ENCODE measurements around the gene FAM193B. TPM values are rescaled to one million over a fixed set of nuclear protein-coding genes. Genes with fewer than 3 reads are reported as not detected.
A peak's percentile ranks its signal among the peaks of the same experiment; 100 is the strongest.

FAM193B gene
- total and polyA plus RNA-seq, 9 of the 15 experiments (the other 6 are each of a cell fraction or from before 2014, with no cell fraction given): 4.4 to 76.4 (median 37.3) TPM

DNA sequence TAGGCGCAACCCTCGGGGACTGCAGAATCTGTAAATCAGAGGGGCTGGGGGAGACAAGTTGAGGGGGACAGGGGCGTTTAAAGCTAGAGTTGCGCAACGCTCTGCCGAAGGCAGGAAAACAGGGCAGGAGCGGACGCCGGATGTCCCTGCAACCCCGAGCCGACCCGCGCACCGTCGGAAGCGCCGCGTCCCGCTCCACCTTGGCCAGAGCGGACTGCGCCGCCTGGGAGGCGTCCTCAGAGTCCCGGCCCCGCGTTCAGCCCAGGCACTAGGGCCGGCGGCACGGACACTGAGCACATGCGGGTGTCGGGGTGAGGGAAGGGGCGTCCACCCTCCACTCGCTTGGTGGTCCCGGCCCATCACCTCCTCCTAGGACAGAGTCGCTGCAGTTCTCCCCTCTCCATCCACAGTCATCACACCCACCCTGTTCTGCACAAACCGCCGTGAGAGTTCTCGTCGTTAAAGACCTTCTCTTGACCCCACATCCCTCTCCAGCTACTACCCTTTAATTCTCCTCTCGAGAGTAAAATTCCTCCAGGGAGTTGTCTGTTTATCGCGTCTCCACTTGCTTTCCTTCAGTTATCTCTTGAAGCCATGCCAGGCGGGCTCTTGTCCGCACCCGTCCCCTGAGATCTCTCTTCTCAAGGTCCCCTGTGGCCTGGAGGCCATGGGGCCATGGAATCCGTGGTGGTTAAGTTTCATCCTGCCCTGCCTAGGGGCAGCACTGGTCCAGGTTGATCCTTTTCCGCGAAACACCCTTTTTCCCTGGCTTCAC is 56.2 kb downstream of the FAM193B start (continued):
- TF ChIP-seq JUN (IDR thresholded peaks at IDR 0.05; ENCODE audit: borderline replicate concordance, low read depth, low read length): no peak
- peak; percentile 62; the same call in 1 of the 2 replicates for TF ChIP-seq JUN (CRISPR knock-in tag; IDR thresholded peaks at IDR 0.05; ENCODE audit: borderline replicate concordance)
- TF ChIP-seq ZC3H8 (IDR thresholded peaks at IDR 0.05): no peak
- TF ChIP-seq MAX (CRISPR knock-in tag; IDR thresholded peaks at IDR 0.05): peak; percentile 65
- no peak for TF ChIP-seq CTCFL (IDR thresholded peaks at IDR 0.05; ENCODE audit: borderline replicate concordance, insufficient read depth, low read depth, low read length, poor library complexity, severe bottlenecking)
- TF ChIP-seq BDP1 (IDR thresholded peaks at IDR 0.05; ENCODE audit: insufficient read depth, insufficient read length): no peak
- TF ChIP-seq ARID1B (IDR thresholded peaks at IDR 0.05): peak; percentile 62
- TF ChIP-seq CEBPB (tag; IDR thresholded peaks at IDR 0.05): peak; percentile 99
- TF ChIP-seq RBBP5 (IDR thresholded peaks at IDR 0.05; ENCODE audit: borderline replicate concordance, insufficient read depth, low read length, poor library complexity, severe bottlenecking): peak; percentile 68
- peak in 1 of 2 experiments; percentile 22 for TF ChIP-seq E2F6 (IDR thresholded peaks at IDR 0.05; ENCODE audit: borderline replicate concordance in 1 of 2, extremely low read depth in 1 of 2, insufficient read depth in 1 of 2, insufficient read length in 1 of 2, low read depth in 1 of 2, low read length in 1 of 2, poor library complexity in 1 of 2, severe bottlenecking in 1 of 2)
- peak; percentile 73 for TF ChIP-seq DACH1 (IDR thresholded peaks at IDR 0.05; ENCODE audit: partially characterized antibody)
- TF ChIP-seq, protein P1, sequence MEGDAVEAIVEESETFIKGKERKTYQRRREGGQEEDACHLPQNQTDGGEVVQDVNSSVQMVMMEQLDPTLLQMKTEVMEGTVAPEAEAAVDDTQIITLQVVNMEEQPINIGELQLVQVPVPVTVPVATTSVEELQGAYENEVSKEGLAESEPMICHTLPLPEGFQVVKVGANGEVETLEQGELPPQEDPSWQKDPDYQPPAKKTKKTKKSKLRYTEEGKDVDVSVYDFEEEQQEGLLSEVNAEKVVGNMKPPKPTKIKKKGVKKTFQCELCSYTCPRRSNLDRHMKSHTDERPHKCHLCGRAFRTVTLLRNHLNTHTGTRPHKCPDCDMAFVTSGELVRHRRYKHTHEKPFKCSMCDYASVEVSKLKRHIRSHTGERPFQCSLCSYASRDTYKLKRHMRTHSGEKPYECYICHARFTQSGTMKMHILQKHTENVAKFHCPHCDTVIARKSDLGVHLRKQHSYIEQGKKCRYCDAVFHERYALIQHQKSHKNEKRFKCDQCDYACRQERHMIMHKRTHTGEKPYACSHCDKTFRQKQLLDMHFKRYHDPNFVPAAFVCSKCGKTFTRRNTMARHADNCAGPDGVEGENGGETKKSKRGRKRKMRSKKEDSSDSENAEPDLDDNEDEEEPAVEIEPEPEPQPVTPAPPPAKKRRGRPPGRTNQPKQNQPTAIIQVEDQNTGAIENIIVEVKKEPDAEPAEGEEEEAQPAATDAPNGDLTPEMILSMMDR (IDR thresholded peaks at IDR 0.05 in 2 of 3, conservative IDR thresholded peaks at IDR 0.05 in 1 of 3; ENCODE audit: insufficient read depth in 2 of 3, low read depth in 1 of 3, low read length in 3 of 3): 0 out of 6 replicates have a peak, but pooled peaks of 1 of the 3 experiments have one; percentile 4
- TF ChIP-seq POLR2B (IDR thresholded peaks at IDR 0.05; ENCODE audit: low read depth, partially characterized antibody): no peak
- TF ChIP-seq SFPQ (IDR thresholded peaks at IDR 0.05; ENCODE audit: low read depth, low read length): no peak
- TF ChIP-seq SMARCE1 (IDR thresholded peaks at IDR 0.05): peak; percentile 27; the same call in 1 of the 2 replicates
- TF ChIP-seq NCOR1 (IDR thresholded peaks at IDR 0.05): peak; percentile 66
- peak; percentile 87; the same call in 1 of the 2 replicates for TF ChIP-seq KAT7 (CRISPR knock-in tag; IDR thresholded peaks at IDR 0.05; ENCODE audit: borderline replicate concordance)
- no peak for TF ChIP-seq KAT8 (IDR thresholded peaks at IDR 0.05; ENCODE audit: low read depth)
- TF ChIP-seq ASH1L (IDR thresholded peaks at IDR 0.05; ENCODE audit: borderline replicate concordance, low read depth, partially characterized antibody): no peak

All from K562 (cell line).